B cell (primary cell): ENCODE measurements around the gene CLCF1. TPM values are rescaled to one million over a fixed set of nuclear protein-coding genes. Genes with fewer than 3 reads are reported as not detected.

Experiments
- ATAC-seq: fragments of 200-7000 bp; cut with Tn5 transposase; one replicate; pipeline ENCODE4 v1.10.0; 2021; ENCODE audit warnings: low read depth, mild to moderate bottlenecking, moderate number of reproducible peaks, moderate library complexity
- CTCF ChIA-PET: fragments of 350-600 bp; sonication (Branson Sonifier 250); formaldehyde crosslinking; loops from one replicate; lab custom pipeline; 2021; ENCODE audit warnings: antibody characterized with exemption, inconsistent platforms; lab: Charles Lee
- POLR2A ChIA-PET: fragments of 350-600 bp; sonication (Branson Sonifier 250); formaldehyde crosslinking; loops from one replicate; lab custom pipeline; 2021; ENCODE audit warnings: antibody characterized with exemption; lab: Charles Lee
- DNase-seq: peaks from one replicate; pipeline ENCODE4 v3.0.0; 2013
- H2AFZ ChIP-seq: 2 replicates; pipeline ENCODE4 v1.6.1; 2012; ENCODE audit warnings: mild to moderate bottlenecking, low read depth, low read length; ENCODE audit not compliant: insufficient read depth, poor library complexity, severe bottlenecking
- H3K27ac ChIP-seq, 2 donors: 1 replicate in 1 of 2; 2 replicates in 1 of 2; pipeline ENCODE4 v1.5.1; 2012 to 2013; ENCODE audit warnings: low read length in 2 of 2, mild to moderate bottlenecking in 2 of 2, moderate library complexity in 1 of 2
- H3K27me3 ChIP-seq, 4 experiments: fragments of 200-600 bp in 1 of 4; sonication (generic) in 1 of 4; replicated peaks in 1 of 4; 1 replicate in 2 of 4; 2 replicates in 2 of 4; pipeline versions ENCODE4 v1.6.1 to v1.7.0; 2013 to 2016; ENCODE audit warnings: low read length in 3 of 4, mild to moderate bottlenecking in 2 of 4, mixed read lengths in 1 of 4, moderate library complexity in 1 of 4; ENCODE audit not compliant: insufficient read depth in 4 of 4, control insufficient read depth in 3 of 4; ENCODE audit errors: control extremely low read depth in 1 of 4
- H3K36me3 ChIP-seq, 2 experiments: replicated peaks in 1 of 2; 1 replicate in 1 of 2; 2 replicates in 1 of 2; pipeline versions ENCODE4 v1.6.1 to v1.7.1; 2013; ENCODE audit warnings: low read length in 1 of 2; ENCODE audit not compliant: insufficient read depth in 2 of 2, control insufficient read depth in 1 of 2; ENCODE audit errors: control extremely low read depth in 1 of 2, extremely low read depth in 1 of 2
- H3K4me1 ChIP-seq, 2 donors: fragments of 200-600 bp in 1 of 2; sonication (generic) in 1 of 2; 1 replicate in 1 of 2; 2 replicates in 1 of 2; pipeline versions ENCODE4 v1.5.1 to v1.6.1; 2013 to 2017; ENCODE audit warnings: low read length in 2 of 2; ENCODE audit not compliant: control insufficient read depth in 2 of 2, insufficient read depth in 2 of 2
- H3K4me2 ChIP-seq: replicated peaks from 2 replicates; pipeline ENCODE3; 2012; ENCODE audit warnings: mild to moderate bottlenecking, low read depth, low read length; ENCODE audit not compliant: poor library complexity, severe bottlenecking
- H3K4me3 ChIP-seq, 5 experiments: fragments of 200-600 bp in 1 of 5; sonication (generic) in 1 of 5; 1 replicate in 3 of 5; 2 replicates in 2 of 5; pipeline versions ENCODE4 v1.5.1 to v1.7.0; 2011 to 2016; ENCODE audit warnings: low read length in 4 of 5, mild to moderate bottlenecking in 4 of 5, low read depth in 2 of 5, control low read depth in 1 of 5, moderate library complexity in 1 of 5; ENCODE audit not compliant: insufficient read depth in 1 of 5; ENCODE audit errors: control extremely low read depth in 1 of 5, extremely low read depth in 1 of 5
- H3K79me2 ChIP-seq: fragments of 200-600 bp; sonication (generic); one replicate; pipeline ENCODE4 v1.6.0; 2016; ENCODE audit warnings: low read length; ENCODE audit not compliant: control insufficient read depth, insufficient read depth
- H3K9ac ChIP-seq: fragments of 200-600 bp; sonication (generic); 2 replicates; pipeline ENCODE4 v1.6.1; 2017; ENCODE audit warnings: mild to moderate bottlenecking, low read length, moderate library complexity
- H3K9me3 ChIP-seq, 3 donors: one replicate each; pipeline versions ENCODE4 v1.6.1 to v1.7.1; 2013; ENCODE audit warnings: low read length in 2 of 3; ENCODE audit not compliant: control insufficient read depth in 2 of 3, insufficient read depth in 1 of 3; ENCODE audit errors: control extremely low read depth in 1 of 3
- H4K20me1 ChIP-seq: 2 replicates; pipeline ENCODE4 v1.6.0; 2012; ENCODE audit warnings: mild to moderate bottlenecking, low read length; ENCODE audit not compliant: insufficient read depth, control insufficient read depth, poor library complexity, severe bottlenecking
- H3K27ac Mint-ChIP-seq: one replicate; pipeline ENCODE4 v1.8.0; 2021; ENCODE audit warnings: mixed read lengths
- H3K27me3 Mint-ChIP-seq: one replicate; pipeline ENCODE4 v1.8.0; 2021; ENCODE audit warnings: mixed read lengths
- H3K4me1 Mint-ChIP-seq: one replicate; pipeline ENCODE4 v1.8.0; 2021; ENCODE audit warnings: mixed read lengths
- H3K4me3 Mint-ChIP-seq: one replicate; pipeline ENCODE4 v1.8.0; 2021; ENCODE audit warnings: mixed read lengths
- H3K9me3 Mint-ChIP-seq: one replicate; pipeline ENCODE4 v1.8.0; 2022; ENCODE audit warnings: mixed read lengths; ENCODE audit not compliant: insufficient read depth
- EZH2 ChIP-seq: IDR thresholded peaks from 2 replicates; pipeline ENCODE4 v1.6.1; 2012; ENCODE audit warnings: borderline replicate concordance, low read depth, mild to moderate bottlenecking, moderate library complexity, low read length; ENCODE audit not compliant: insufficient read depth, poor library complexity, severe bottlenecking
- WGBS: methylation state at CpG from one replicate; pipeline ENCODE4 v1.1.5; 2013; ENCODE audit warnings: missing lambda C conversion rate; ENCODE audit not compliant: insufficient coverage; 5-methylcytosine and 5-hydroxymethylcytosine counted together
- intact Hi-C: fragments of 100-400 bp; cut with micrococcal nuclease; formaldehyde crosslinking; loops from one replicate; pipeline ENCODE4 v1.10.0; 2022
- polyA plus RNA-seq: library from polyadenylated mRNA; depleted of rRNA; stranded (reverse); fragments of >200 nt; gene quantifications from 2 replicates; pipeline ENCODE4 v1.2.3, GENCODE V29; 2012
- total RNA-seq, 2 donors: library from RNA; stranded (reverse); fragments of 120-200 nt in 1 of 2; gene quantifications; 1 replicate in 1 of 2; 2 replicates in 1 of 2; pipeline versions ENCODE4 v1.2.3 to v1.2.4, GENCODE V29; 2013 to 2022
- TF ChIP-seq, protein P1 (sequence below): fragments of 200-600 bp; IDR thresholded peaks from one replicate; pipeline ENCODE4 v1.8.0; 2022; ENCODE audit warnings: antibody characterized with exemption, mild to moderate bottlenecking

CLCF1 gene
- total and polyA plus RNA-seq, 2 donors (not counting 1 experiment from before 2014, with no cell fraction given) = 29.1 to 44.6 TPM

DNA sequence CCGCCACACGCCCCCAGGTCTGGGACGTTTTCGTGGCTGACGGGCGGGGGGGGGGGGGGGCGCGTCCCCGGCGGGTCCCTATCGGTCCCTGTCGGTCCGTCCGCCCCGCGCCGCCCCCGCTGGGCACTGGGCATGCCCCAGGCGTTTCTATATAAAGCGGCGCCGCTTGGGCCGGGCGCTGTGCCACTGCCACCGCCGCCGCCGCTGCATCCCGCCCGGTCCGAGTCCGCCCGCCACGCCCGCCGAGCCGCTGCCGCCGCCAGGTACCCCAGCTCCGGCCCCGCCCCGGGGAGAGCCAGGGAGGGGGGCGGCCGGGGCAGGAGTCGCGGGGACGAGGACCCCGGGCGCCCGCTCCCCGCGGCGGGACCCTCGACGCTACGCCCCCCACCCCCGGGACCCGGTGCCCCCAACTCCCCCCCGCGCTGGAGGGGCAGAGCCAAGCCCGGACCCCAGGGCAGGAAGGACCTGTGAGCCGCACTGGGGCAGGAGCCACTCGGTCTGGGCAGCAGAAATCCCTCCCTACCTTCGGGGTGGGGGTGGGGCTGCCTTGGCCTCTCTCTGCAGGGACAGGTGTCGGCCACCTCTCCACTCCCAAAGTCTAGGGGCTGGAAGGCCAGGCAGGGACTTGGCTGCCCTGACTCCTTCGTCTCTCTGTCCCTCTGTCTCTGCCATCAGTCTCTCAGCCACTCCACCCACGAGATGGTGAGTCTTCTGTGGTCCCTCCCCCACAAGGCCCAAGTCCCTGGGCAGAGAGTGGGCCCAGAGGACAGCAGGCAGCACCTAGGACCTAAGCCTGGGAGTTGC lies 42.3 kb upstream of the CLCF1 start, which contains the start of gene CARNS1:
TSS of gene CARNS1 (plus strand) at position 178 of the 804 bp plus-strand sequence. CDS start at position 700, 522 bp downstream.
- no peak for TF ChIP-seq EZH2
- TF ChIP-seq, protein P1, sequence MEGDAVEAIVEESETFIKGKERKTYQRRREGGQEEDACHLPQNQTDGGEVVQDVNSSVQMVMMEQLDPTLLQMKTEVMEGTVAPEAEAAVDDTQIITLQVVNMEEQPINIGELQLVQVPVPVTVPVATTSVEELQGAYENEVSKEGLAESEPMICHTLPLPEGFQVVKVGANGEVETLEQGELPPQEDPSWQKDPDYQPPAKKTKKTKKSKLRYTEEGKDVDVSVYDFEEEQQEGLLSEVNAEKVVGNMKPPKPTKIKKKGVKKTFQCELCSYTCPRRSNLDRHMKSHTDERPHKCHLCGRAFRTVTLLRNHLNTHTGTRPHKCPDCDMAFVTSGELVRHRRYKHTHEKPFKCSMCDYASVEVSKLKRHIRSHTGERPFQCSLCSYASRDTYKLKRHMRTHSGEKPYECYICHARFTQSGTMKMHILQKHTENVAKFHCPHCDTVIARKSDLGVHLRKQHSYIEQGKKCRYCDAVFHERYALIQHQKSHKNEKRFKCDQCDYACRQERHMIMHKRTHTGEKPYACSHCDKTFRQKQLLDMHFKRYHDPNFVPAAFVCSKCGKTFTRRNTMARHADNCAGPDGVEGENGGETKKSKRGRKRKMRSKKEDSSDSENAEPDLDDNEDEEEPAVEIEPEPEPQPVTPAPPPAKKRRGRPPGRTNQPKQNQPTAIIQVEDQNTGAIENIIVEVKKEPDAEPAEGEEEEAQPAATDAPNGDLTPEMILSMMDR = no peak
- Mint-ChIP-seq H3K4me3 (peak within 1 kb of the TSS; percentile 89), H3K4me1 (peaks cover 81% of the 10 kb centered on the region), H3K27me3 (no peaks in the 10 kb centered on the region), H3K27ac (peak within 1 kb of the TSS; percentile 98), H3K9me3 (no peaks in the 10 kb centered on the region)
- peak within 1 kb of the TSS; percentile 61 for H3K9ac ChIP-seq
- ATAC-seq (no peak), DNase-seq (no peak)
- intact Hi-C loops = no loop called here
- peak within 1 kb of the TSS; percentile 56 to 71 for H3K27ac ChIP-seq
- WGBS = 9% methylated on average over 61 of the region's 67 CpGs
- peak within 1 kb of the TSS in 4 of 5 experiments; percentile 40 to 62 (median 54) for H3K4me3 ChIP-seq
- no peaks in the 10 kb centered on the region for H3K36me3 ChIP-seq
- no peaks in the 10 kb centered on the region for H4K20me1 ChIP-seq
- peaks cover 34% of the 10 kb centered on the region for H3K79me2 ChIP-seq
- H2AFZ ChIP-seq = peak within 1 kb of the TSS; percentile 72
- peaks cover 0 to 2% (median 0%) of the 10 kb centered on the region in 3 donors for H3K9me3 ChIP-seq
- ChIA-PET CTCF (interaction anchor here (1.3 to 10.4 kb wide), 2 partner anchors 9 to 13 kb away, joined by 3 to 121 read pairs; partner anchors contain the start of genes PPP1CA and TBC1D10C), POLR2A (interaction anchor here (1.1 to 10.7 kb wide), 3 partner anchors 12 to 115 kb away, joined by 3 to 195 read pairs (median 4); partner anchors contain the start of genes PPP1CA and TBC1D10C)
- peaks cover 86 to 93% of the 10 kb centered on the region in 2 donors for H3K4me1 ChIP-seq
- H3K27me3 ChIP-seq = no peaks in the 10 kb centered on the region
- H3K4me2 ChIP-seq = peak within 1 kb of the TSS; percentile 95
